Panc1 (cell line): Measurements from ENCODE around the gene LACC1. TPM values are rescaled to one million over a fixed set of nuclear protein-coding genes. Genes with fewer than 3 reads are reported as not detected.

Experiments
- ATAC-seq: fragments of 200-7000 bp; cut with Tn5 transposase; 2 replicates; pipeline ENCODE4 v1.9.1; 2020; ENCODE audit warnings: mild to moderate bottlenecking, moderate library complexity
- BruUV-seq: library from RNA; stranded (reverse); fragments of 400-500 nt; replicated peaks from 2 replicates; lab custom pipeline; 2021; lab: Mats Ljungman, UMichigan
- CTCF ChIA-PET: fragments of 300-600 bp; sonication (Branson Sonifier 250); formaldehyde crosslinking; loops from one replicate; lab custom pipeline; 2022; ENCODE audit warnings: antibody characterized with exemption; lab: Charles Lee
- POLR2A ChIA-PET: fragments of 300-600 bp; sonication (Branson Sonifier 250); formaldehyde crosslinking; loops from one replicate; lab custom pipeline; 2022; ENCODE audit warnings: antibody characterized with exemption; lab: Charles Lee
- DNase-seq: peaks from one replicate; pipeline ENCODE4 v3.0.0-alpha.2; 2010; ENCODE audit warnings: low read depth, low spot score
- H3K27ac ChIP-seq: 2 replicates; pipeline ENCODE4 v1.5.1; 2011; ENCODE audit warnings: mild to moderate bottlenecking, low read length, inconsistent platforms
- H3K27me3 ChIP-seq: fragments of 200-500 bp; sonication (Bioruptor generic); 2 replicates; pipeline ENCODE4 v1.6.0; 2014; ENCODE audit warnings: low read length, inconsistent platforms; ENCODE audit not compliant: control insufficient read depth, insufficient read depth
- H3K36me3 ChIP-seq: fragments of 200-500 bp; sonication (Bioruptor generic); 2 replicates; pipeline ENCODE4 v1.5.1; 2014; ENCODE audit warnings: inconsistent platforms, mild to moderate bottlenecking, low read length, moderate library complexity; ENCODE audit not compliant: control insufficient read depth, insufficient read depth
- H3K4me1 ChIP-seq: 2 replicates; pipeline ENCODE4 v1.5.1; 2011; ENCODE audit warnings: inconsistent platforms, mild to moderate bottlenecking, low read length, moderate library complexity; ENCODE audit not compliant: control insufficient read depth, insufficient read depth
- H3K4me3 ChIP-seq, 2 experiments: 2 replicates each; pipeline ENCODE4 v1.5.1; 2011 to 2012; ENCODE audit warnings: low read depth in 2 of 2, low read length in 2 of 2, mild to moderate bottlenecking in 2 of 2, inconsistent platforms in 1 of 2, moderate library complexity in 1 of 2
- H3K9me3 ChIP-seq: fragments of 200-500 bp; sonication (Bioruptor generic); 2 replicates; pipeline ENCODE4 v1.5.1; 2014; ENCODE audit warnings: low read depth, mild to moderate bottlenecking, inconsistent platforms, low read length, moderate library complexity; ENCODE audit not compliant: control insufficient read depth, insufficient read depth
- CTCF ChIP-seq: fragments of 450-650 bp; IDR thresholded peaks from 2 replicates; pipeline ENCODE4 v1.5.1; 2017; ENCODE audit warnings: mild to moderate bottlenecking
- POLR2AphosphoS5 ChIP-seq: IDR thresholded peaks from 2 replicates; pipeline ENCODE4 v1.6.1; 2012; ENCODE audit warnings: mild to moderate bottlenecking, low read depth, low read length, moderate library complexity
- REST ChIP-seq, 2 experiments: IDR thresholded peaks; 2 replicates each; pipeline ENCODE4 v1.6.1; 2011 to 2012; ENCODE audit warnings: low read depth in 2 of 2, control low read depth in 1 of 2, low read length in 1 of 2, mild to moderate bottlenecking in 1 of 2, moderate library complexity in 1 of 2; ENCODE audit not compliant: insufficient read depth in 1 of 2
- SIN3A ChIP-seq: IDR thresholded peaks from 2 replicates; pipeline ENCODE4 v1.6.1; 2012; ENCODE audit warnings: low read depth, mild to moderate bottlenecking, low read length, moderate library complexity, borderline replicate concordance; ENCODE audit not compliant: insufficient read depth
- TCF7L2 ChIP-seq: IDR thresholded peaks from 2 replicates; pipeline ENCODE4 v1.6.1; 2011; ENCODE audit warnings: mild to moderate bottlenecking, low read depth, low read length, inconsistent platforms
- in situ Hi-C: cut with HindIII; loops from 2 replicates; pipeline ENCODE4 v1.10.0; 2016; ENCODE audit warnings: low sequenced_read_pairs, low pct_unique_long_range_greater_than_20kb
- intact Hi-C: fragments of 100-400 bp; cut with micrococcal nuclease; formaldehyde crosslinking; loops from one replicate; pipeline ENCODE4 v1.10.0; 2022; ENCODE audit not compliant: unreplicated experiment
- total RNA-seq: library from RNA; stranded (reverse); gene quantifications from one replicate; pipeline ENCODE4 v1.2.1, GENCODE V29; 2021; ENCODE audit not compliant: unreplicated experiment

The LACC1 gene
- total RNA-seq, 1 experiment from 2014 or later = 2.1 TPM

GRCh38 chr13:43864921-43865320 is 14.8 kb upstream of the LACC1 start:
- TF ChIP-seq CTCF = no peak
- TF ChIP-seq SIN3A = no peak
- TF ChIP-seq REST (IDR thresholded peaks at IDR 0.05; ENCODE audit: insufficient read depth in 1 of 2, low read depth in 2 of 2, low read length in 1 of 2) = no peak
- TF ChIP-seq POLR2AphosphoS5 = no peak
- TF ChIP-seq TCF7L2 = no peak
- ChIA-PET CTCF (no interaction called here), POLR2A (no interaction called here)
- Histone ChIP-seq H3K9me3 (no peaks in the 10 kb centered on the region), H3K27me3 (no peaks in the 10 kb centered on the region), H3K36me3 (no peaks in the 10 kb centered on the region), H3K4me3 (no peak overlapping the region), H3K27ac (no peak overlapping the region), H3K4me1 (no peaks in the 10 kb centered on the region)
- intact Hi-C loops = no loop called here
- ATAC-seq (no peak), DNase-seq (no peak)
- in situ Hi-C loops = no loop called here
- no TSS peak for BruUV-seq

GRCh38 chr13:43865892-43866291 is 13.8 kb upstream of the LACC1 start:
- H3K27me3 ChIP-seq = no peaks in the 10 kb centered on the region
- no peaks in the 10 kb centered on the region for H3K9me3 ChIP-seq
- H3K36me3 ChIP-seq = no peaks in the 10 kb centered on the region
- no peak overlapping the region for H3K27ac ChIP-seq
- in situ Hi-C loops (no loop called here), intact Hi-C loops (no loop called here)
- ATAC-seq (no peak), DNase-seq (no peak)
- no peak overlapping the region for H3K4me3 ChIP-seq
- POLR2A ChIA-PET = no interaction called here
- CTCF ChIA-PET = no interaction called here
- TF ChIP-seq TCF7L2 = no peak
- TF ChIP-seq SIN3A = no peak
- no peak for TF ChIP-seq POLR2AphosphoS5
- no peak for TF ChIP-seq REST (IDR thresholded peaks at IDR 0.05; ENCODE audit: insufficient read depth in 1 of 2, low read depth in 2 of 2, low read length in 1 of 2)
- no peak for TF ChIP-seq CTCF
- no TSS peak for BruUV-seq
- H3K4me1 ChIP-seq = no peaks in the 10 kb centered on the region
